Jurkat, Clone E6-1 (cell line): ENCODE data around the gene NECAB2.

ENCODE experiments used
- DNase-seq: peaks from one replicate; pipeline ENCODE4 v3.0.0-alpha.2; 2011; ENCODE audit warnings: low read depth, low spot score
- H3K4me3 ChIP-seq: 2 replicates; pipeline ENCODE4 v1.5.1; 2011; ENCODE audit warnings: mild to moderate bottlenecking, low read length, control low read depth, moderate library complexity

Gene NECAB2

GRCh38 chr16:84048270-84048669, 80.2 kb downstream of the NECAB2 start:
- DNase-seq: no peak

GRCh38 chr16:84048871-84049270, 80.8 kb downstream of the NECAB2 start:
- DNase-seq: no peak
- H3K4me3 ChIP-seq: no peak overlapping the region

More at GRCh38 chr16:84048270-84048669, 80.2 kb downstream of the NECAB2 start:
- H3K4me3 ChIP-seq: no peak overlapping the region

GRCh38 chr16:84049403-84050060, 81.5 kb downstream of the NECAB2 start:
- no peak overlapping the region for H3K4me3 ChIP-seq
- no peak for DNase-seq

- no peak overlapping the region for H3K4me3 ChIP-seq
- DNase-seq: no peak
These were observed 82.3 kb downstream of the NECAB2 start for GRCh38 chr16:84050316-84050715.

- H3K4me3 ChIP-seq: no peak overlapping the region
- DNase-seq: no peak
These were observed 84.1 kb downstream of the NECAB2 start for GRCh38 chr16:84052071-84052622.
